Left lobe of liver (tissue), 2 donors: Measurements from ENCODE around the gene PCTP. TPM values are rescaled to one million over a fixed set of nuclear protein-coding genes. Genes with fewer than 3 reads are reported as not detected.

Source experiments
- ATAC-seq: fragments of 200-7000 bp; cut with Tn5 transposase; one replicate; pipeline ENCODE4 v1.9.1; 2020; ENCODE audit warnings: mild to moderate bottlenecking, moderate library complexity
- DNase-seq: peaks from one replicate; pipeline ENCODE4 v3.0.0-alpha.2; 2020; ENCODE audit warnings: low spot score
- total RNA-seq: library from RNA; stranded (reverse); gene quantifications from one replicate; pipeline ENCODE4 v1.2.1, GENCODE V29; 2021
- donor health status: DM: no; HTN: no; CAD: no; lungs with moderate emphysema.
- donor health status: DM: no; HTN: yes; CAD: no.

The PCTP gene
- total RNA-seq, 1 donor from 2014 or later, result 74.1 TPM

DNA sequence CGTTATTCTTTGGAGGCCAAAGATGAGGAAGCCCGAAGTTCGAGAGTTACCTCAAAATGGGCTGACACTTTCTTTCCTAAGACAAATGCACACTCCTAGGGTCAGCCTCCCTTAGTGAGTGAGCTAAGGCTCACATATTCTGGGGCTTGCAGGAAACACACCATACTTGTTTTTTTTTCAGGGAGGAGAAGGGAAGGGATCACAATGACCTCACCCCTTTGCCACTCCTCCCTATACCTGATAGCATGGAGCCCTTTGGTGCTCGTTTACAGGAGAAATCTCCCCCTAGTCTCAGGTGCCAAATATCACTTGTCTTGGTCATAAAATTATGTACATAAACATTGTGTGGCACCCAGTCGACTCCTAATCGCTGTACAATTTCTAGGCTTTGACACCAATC lies 23.6 kb upstream of the PCTP start:
- DNase-seq (no peak), ATAC-seq (no peak)

DNA sequence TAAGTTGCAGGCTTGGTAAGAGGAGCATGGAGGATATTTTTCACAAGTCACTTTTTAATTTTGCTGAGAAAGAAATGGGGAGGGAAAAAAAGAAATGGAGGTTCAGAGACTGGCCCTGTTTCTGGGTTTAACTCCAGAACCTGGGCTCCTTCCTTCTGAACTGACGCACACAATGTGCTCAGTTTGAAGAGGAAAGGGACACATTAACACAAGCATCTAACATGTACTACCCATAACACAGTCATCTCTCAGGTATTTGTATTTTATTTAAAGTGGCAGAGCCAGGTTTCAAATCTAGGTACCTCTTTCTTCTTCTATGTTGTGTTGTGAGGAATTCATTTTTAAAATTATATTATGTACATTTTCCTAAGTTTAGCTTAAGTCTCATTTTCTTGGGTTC lies 22.9 kb upstream of the PCTP start:
- ATAC-seq, result no peak
- no peak for DNase-seq

DNA sequence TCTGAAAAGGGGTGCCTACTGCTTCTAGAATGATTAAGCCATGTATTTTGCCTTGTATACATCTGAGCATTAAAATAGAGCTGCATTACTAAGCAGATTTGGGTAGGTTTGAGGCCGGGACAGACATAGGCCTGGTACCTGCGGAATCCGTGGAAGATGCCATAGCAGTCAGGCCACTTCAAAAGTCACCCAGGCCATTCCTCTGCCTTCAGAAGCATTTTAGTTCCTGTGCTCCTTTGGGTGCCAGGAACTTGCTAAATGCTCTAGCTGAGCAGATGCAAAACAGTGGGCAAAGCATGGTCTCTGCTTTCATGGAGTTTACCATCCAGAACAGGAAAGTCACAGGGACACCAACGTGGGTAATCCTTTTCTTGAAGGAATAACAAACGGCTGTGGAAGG lies 22.5 kb upstream of the PCTP start:
- DNase-seq, result no peak
- no peak for ATAC-seq

DNA sequence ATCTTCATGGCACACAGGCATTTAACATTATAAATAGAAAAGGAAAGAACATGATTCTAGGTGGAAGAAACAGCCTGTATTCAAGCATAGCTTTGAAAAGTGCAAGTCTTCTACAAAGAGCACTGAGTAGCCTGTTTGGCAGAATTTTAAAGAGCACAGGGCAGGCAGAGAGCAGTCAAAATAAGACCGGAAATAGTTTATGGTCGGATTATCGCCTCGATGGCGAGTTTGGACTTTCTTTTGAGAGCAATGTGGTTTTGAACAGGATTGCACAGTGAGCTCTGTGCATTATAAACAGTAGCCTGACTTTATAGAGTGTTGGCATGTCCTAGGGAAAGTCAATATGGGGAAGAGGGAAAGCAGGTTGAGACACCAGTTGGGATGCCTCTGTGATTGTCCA lies 22.0 kb upstream of the PCTP start:
- ATAC-seq (no peak), DNase-seq (no peak)

DNA sequence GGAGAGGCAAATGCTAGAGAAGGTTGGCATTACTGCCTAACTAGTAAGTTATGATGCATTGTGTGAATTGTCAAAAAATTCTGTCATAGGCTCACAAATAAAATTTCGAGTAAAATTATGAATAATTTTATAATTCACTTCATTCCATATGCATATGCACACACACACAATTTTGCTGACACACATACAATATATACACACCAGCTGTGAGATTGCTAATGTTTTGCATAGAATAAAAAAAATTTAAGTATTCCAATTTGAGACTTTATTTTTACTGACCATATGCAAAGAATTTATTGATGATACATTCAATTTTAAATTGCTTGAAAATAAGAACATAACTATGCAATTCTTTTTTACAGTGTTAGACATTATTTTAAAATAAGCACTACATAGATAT lies 21.4 kb upstream of the PCTP start:
- DNase-seq, result no peak
- ATAC-seq, result no peak

- no peak for ATAC-seq
Measured at GRCh38 chr17:55730380-55730779, 20.5 kb upstream of the PCTP start.

GRCh38 chr17:55730808-55731207 lies 20.0 kb upstream of the PCTP start:
- ATAC-seq, result peak; percentile 43
- no peak for DNase-seq

More at GRCh38 chr17:55730380-55730779, 20.5 kb upstream of the PCTP start:
- DNase-seq, result no peak

- DNase-seq (peak; percentile 81), ATAC-seq (peak; percentile 73)
Measured at GRCh38 chr17:55731586-55732250, 19.1 kb upstream of the PCTP start.

GRCh38 chr17:55734128-55734781 lies 16.6 kb upstream of the PCTP start:
- no peak for DNase-seq
- ATAC-seq, result no peak

DNA sequence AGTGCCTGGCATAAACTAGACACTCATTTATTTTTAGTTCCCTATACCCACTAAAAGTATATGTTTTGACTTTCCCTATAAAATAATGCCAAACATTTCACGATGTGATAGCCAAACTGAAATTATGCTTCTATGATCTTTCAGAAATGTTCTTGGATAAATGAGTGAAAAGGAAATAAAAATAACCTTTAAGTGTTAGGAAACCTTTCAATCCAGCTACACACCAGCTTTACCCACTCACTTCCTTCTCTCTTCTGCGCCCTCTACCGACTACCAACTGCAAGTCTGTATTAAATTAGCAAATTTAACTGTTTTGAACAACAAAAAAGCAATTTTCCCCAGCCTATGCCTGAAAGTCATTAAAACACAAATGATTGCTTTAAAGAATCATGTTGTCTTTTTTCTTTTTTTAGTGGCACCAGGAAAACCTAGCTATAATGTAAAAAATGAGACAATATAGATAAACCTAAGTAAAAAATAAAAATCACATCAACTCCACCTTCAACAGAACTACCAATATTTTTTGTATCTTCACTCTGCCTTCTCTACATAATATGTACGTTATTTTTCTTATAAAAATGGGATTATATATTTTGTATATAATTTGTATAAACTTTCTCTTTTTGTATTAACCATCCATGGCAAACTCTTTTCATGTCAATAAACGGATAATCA lies 15.0 kb upstream of the PCTP start:
- ATAC-seq (peak; percentile 31), DNase-seq (no peak)

- ATAC-seq, result no peak
- no peak for DNase-seq
Measured at GRCh38 chr17:55737976-55738501, 12.8 kb upstream of the PCTP start.

GRCh38 chr17:55740511-55741355 lies 10.1 kb upstream of the PCTP start:
- ATAC-seq (no peak), DNase-seq (no peak)

- ATAC-seq, result no peak
- no peak for DNase-seq
Measured at GRCh38 chr17:55741356-55741700, 9.5 kb upstream of the PCTP start.

DNA sequence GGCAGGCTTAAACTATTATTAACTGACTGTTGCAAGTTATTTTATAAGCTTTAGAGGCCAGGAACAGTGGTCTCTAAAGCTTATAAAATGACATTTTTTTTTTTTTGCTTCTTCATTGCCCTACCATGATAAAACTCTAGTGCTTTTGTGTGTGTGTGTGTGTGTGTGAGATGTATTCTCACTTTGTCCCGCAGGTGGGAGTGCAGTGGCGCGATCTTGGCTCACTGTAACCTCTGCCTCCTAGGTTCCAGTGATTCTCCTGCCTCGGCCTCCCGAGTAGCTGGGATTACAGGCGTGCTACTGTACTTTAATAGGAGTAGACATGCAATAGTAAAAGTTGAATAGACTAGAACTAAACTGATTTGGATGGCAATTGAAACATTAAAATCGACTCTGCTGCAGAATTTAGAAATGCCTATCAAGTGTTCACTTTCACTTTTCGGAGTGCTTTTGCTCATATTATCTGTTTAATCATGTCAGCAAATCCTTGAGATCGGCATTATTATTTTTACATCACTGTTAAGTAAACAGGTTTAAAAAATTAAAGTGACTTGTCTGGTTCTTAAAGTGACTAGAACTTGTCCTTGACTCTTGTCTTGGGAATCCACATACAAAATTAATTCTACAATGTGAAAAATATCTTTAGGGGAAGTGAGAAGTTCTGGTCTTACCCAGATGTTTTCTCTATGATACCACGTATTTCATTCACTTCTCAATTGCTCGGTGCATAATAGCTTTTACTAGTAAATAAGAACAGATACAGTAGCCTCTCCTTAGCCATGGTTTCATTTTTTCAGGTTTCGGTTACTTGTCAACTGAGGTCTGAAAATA lies 8.4 kb upstream of the PCTP start:
- no peak for ATAC-seq

GRCh38 chr17:55743103-55743679 lies 7.7 kb upstream of the PCTP start:
- ATAC-seq, result peak; percentile 36
- DNase-seq, result no peak

More for the DNA sequence above, 8.4 kb upstream of the PCTP start:
- DNase-seq, result no peak

DNA sequence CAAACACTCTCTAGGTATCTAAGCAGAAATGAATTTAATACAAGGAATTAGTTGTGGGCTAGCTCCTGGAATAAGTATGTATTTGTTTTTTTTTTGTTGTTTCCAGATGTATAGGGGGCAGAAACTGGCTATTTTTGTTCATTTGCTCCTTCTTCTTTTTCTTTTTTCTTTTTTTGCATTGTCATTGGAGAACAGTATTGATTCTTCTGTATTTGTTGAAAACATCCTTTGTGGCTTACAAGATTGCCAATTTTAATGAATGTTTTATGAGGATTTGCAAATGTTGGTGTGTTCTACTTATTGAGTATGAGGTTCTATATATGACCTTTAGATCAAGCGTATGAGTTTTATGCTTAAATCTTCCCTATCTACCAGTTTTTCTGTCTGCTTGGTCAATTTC lies 5.6 kb upstream of the PCTP start:
- no peak for DNase-seq
- ATAC-seq, result no peak

- no peak for ATAC-seq
- no peak for DNase-seq
Measured at GRCh38 chr17:55746466-55746865, 4.4 kb upstream of the PCTP start.

- no peak for DNase-seq
- peak; percentile 1 for ATAC-seq
Measured at GRCh38 chr17:55747209-55747608, 3.6 kb upstream of the PCTP start.

DNA sequence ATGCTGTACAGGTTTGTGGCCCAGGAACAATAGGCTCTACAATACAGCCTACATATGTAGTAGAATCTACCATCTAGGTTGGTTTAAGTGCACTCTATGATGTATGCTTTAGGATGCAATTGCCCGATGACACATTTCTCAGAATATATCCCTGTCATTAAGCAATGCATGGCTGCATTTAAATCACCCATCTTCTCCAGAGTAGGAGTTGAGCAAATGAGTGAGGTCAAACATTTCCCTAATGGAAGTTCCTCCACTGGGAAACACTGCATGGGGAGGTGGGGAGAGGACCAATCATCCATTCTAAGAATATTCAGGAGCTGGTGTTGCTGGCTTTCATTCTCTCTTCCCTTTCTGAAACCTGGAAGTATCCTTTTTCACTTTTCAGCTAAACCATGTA lies 2.0 kb upstream of the PCTP start:
- DNase-seq (no peak), ATAC-seq (no peak)

GRCh38 chr17:55749985-55750384 lies 866 bp upstream of the PCTP start:
- DNase-seq (no peak), ATAC-seq (no peak)
